ENCODE data around the gene UBE2L3. TPM values are rescaled to one million over a fixed set of nuclear protein-coding genes. Genes with fewer than 3 reads are reported as not detected.

UBE2L3 gene
- total RNA-seq, 1 experiment from 2014 or later: 84.0 TPM

GRCh38 chr22:21624880-21625791 lies 57.6 kb downstream of the UBE2L3 start:
- H3K4me3 ChIP-seq (ENCODE audit: insufficient read depth, low read depth, low read length): no peak overlapping the region
- H3K27me3 ChIP-seq (ENCODE audit: control insufficient read depth, insufficient read depth, low read length): no peaks in the 10 kb centered on the region
- H3K36me3 ChIP-seq (replicated peaks; ENCODE audit: control insufficient read depth, insufficient read depth, low read length): peaks cover 7% of the 10 kb centered on the region
- peak; percentile 20 for DNase-seq

- DNase-seq: peak; percentile 8
- Histone ChIP-seq H3K4me3 (ENCODE audit: insufficient read depth, low read depth, low read length) (no peak overlapping the region), H3K27me3 (ENCODE audit: control insufficient read depth, insufficient read depth, low read length) (no peaks in the 10 kb centered on the region), H3K36me3 (replicated peaks; ENCODE audit: control insufficient read depth, insufficient read depth, low read length) (peaks cover 7% of the 10 kb centered on the region)
These were observed 58.7 kb downstream of the UBE2L3 start for GRCh38 chr22:21626073-21626734.

GRCh38 chr22:21626735-21627469 lies 59.4 kb downstream of the UBE2L3 start:
- peak; percentile 20 for DNase-seq
- H3K4me3 ChIP-seq (ENCODE audit: insufficient read depth, low read depth, low read length): no peak overlapping the region
- peaks cover 7% of the 10 kb centered on the region for H3K36me3 ChIP-seq (replicated peaks; ENCODE audit: control insufficient read depth, insufficient read depth, low read length)
- H3K27me3 ChIP-seq (ENCODE audit: control insufficient read depth, insufficient read depth, low read length): no peaks in the 10 kb centered on the region

GRCh38 chr22:21628386-21629254 lies 61.1 kb downstream of the UBE2L3 start:
- peak overlapping the region; percentile 99 for H3K4me3 ChIP-seq (ENCODE audit: insufficient read depth, low read depth, low read length)
- DNase-seq: no peak
- H3K36me3 ChIP-seq (replicated peaks; ENCODE audit: control insufficient read depth, insufficient read depth, low read length): peaks cover 4% of the 10 kb centered on the region
- peaks cover 2% of the 10 kb centered on the region; the same call in 1 of the 2 replicates for H3K27me3 ChIP-seq (ENCODE audit: control insufficient read depth, insufficient read depth, low read length)

GRCh38 chr22:21629255-21630149 lies 62.0 kb downstream of the UBE2L3 start, which contains the start of gene YDJC:
TSS of gene YDJC (minus strand) at chr22:21630022. CDS start at chr22:21630014, 8 bp downstream.
- DNase-seq: peak; percentile 99
- H3K4me3 ChIP-seq (ENCODE audit: insufficient read depth, low read depth, low read length): peak within 1 kb of the TSS; percentile 99
- H3K27me3 ChIP-seq (ENCODE audit: control insufficient read depth, insufficient read depth, low read length): peaks cover 2% of the 10 kb centered on the region; the same call in 1 of the 2 replicates
- H3K36me3 ChIP-seq (replicated peaks; ENCODE audit: control insufficient read depth, insufficient read depth, low read length): peaks cover 4% of the 10 kb centered on the region

- DNase-seq: peak; percentile 9
- Histone ChIP-seq H3K36me3 (replicated peaks; ENCODE audit: control insufficient read depth, insufficient read depth, low read length) (peaks cover 4% of the 10 kb centered on the region), H3K4me3 (ENCODE audit: insufficient read depth, low read depth, low read length) (no peak overlapping the region), H3K27me3 (ENCODE audit: control insufficient read depth, insufficient read depth, low read length) (peaks cover 2% of the 10 kb centered on the region; the same call in 1 of the 2 replicates)
These were observed 63.5 kb downstream of the UBE2L3 start for GRCh38 chr22:21631025-21631424.

DNA sequence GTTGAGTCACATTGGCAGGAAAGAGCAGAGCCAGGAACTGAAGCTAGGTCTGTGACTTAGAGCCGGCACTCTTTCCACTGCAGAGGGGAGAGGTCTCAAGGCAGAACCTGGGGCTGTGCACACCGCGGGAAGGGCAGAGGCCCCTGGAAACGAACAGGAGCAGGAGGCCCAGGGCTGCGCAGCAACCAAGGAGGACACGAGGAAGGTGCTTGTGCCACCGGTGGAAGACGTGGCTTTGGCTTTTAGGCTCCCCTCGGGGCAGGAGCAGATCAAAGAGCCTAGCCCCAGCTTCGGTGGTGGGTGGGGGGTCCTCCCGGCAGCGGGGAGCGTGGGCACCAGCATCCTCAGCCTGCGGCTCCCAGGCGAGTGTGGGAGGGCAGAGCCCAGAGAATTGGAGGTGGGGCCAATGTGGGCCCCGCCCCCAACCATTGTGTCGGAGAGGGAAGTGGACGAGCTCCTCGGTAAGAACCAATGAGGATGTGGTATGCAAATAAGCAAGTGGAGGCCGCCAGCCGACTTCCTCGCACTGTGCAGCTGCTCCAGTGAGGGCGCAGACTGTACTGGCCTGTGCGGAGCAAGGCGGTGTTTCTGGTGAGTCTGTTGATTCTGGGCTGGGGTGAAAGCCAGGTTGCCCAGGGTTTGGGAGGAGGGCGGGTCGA lies 64.9 kb downstream of the UBE2L3 start, which contains the start of gene CCDC116:
Gene CCDC116, plus strand, starts transcription at position 524 of the 659 bp plus-strand sequence. CDS start 422 bp downstream, outside the sequence.
- Histone ChIP-seq H3K36me3 (replicated peaks; ENCODE audit: control insufficient read depth, insufficient read depth, low read length) (peaks cover 4% of the 10 kb centered on the region), H3K27me3 (ENCODE audit: control insufficient read depth, insufficient read depth, low read length) (peaks cover 2% of the 10 kb centered on the region; the same call in 1 of the 2 replicates), H3K4me3 (ENCODE audit: insufficient read depth, low read depth, low read length) (no peak within 1 kb of the TSS)
- DNase-seq: peak; percentile 90

- Histone ChIP-seq H3K36me3 (replicated peaks; ENCODE audit: control insufficient read depth, insufficient read depth, low read length) (peaks cover 3% of the 10 kb centered on the region), H3K27me3 (ENCODE audit: control insufficient read depth, insufficient read depth, low read length) (peaks cover 2% of the 10 kb centered on the region; the same call in 1 of the 2 replicates), H3K4me3 (ENCODE audit: insufficient read depth, low read depth, low read length) (no peak overlapping the region)
- no peak for DNase-seq
These were observed 65.4 kb downstream of the UBE2L3 start for GRCh38 chr22:21632931-21633330.

DNA sequence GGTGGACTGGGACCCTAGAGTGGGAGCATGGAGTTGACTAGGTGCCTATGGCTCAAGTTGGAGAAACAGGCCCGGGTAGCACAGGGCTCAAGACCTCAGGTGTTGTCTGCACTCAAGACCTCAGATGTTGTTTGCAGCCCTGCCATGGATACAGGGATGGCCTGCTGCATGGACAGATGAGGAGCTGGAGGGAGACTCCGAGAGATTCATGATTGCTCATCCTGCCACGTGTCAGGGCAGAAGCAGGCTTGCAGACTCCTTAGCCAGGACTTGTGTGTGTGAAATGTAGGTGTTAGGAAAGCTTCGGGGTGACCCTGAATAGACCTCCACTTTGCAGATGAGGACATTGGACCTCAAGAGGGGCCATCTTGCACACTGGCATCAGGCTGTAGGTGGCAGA lies 66.0 kb downstream of the UBE2L3 start:
- H3K4me3 ChIP-seq (ENCODE audit: insufficient read depth, low read depth, low read length): no peak overlapping the region
- no peaks in the 10 kb centered on the region for H3K36me3 ChIP-seq (replicated peaks; ENCODE audit: control insufficient read depth, insufficient read depth, low read length)
- H3K27me3 ChIP-seq (ENCODE audit: control insufficient read depth, insufficient read depth, low read length): peaks cover 2% of the 10 kb centered on the region; the same call in 1 of the 2 replicates
- peak; percentile 30 for DNase-seq

- peak; percentile 51 for DNase-seq
- Histone ChIP-seq H3K36me3 (replicated peaks; ENCODE audit: control insufficient read depth, insufficient read depth, low read length) (no peaks in the 10 kb centered on the region), H3K4me3 (ENCODE audit: insufficient read depth, low read depth, low read length) (no peak overlapping the region), H3K27me3 (ENCODE audit: control insufficient read depth, insufficient read depth, low read length) (peaks cover 2% of the 10 kb centered on the region; the same call in 1 of the 2 replicates)
These were observed 66.6 kb downstream of the UBE2L3 start for GRCh38 chr22:21634081-21634480.

DNA sequence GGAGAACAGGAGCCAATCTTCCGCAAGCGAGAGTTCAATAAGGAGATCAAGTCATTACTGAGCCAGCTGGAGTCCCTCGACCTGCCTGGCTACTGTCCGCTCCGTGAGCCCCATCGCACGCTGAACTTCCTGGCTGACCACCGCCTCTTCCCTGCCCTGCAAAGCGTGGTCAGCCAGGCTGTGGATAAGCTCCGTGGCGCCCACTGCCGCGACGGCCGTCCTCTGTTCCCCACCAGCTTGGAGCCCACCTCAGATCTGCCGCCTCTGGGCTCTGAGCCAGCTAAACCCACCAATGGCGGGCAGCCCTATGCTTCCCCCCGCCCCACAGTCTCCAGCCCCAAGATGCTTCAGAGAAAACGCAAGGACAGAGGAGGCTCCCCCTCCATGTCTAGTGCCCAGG lies 67.3 kb downstream of the UBE2L3 start:
- peak; percentile 49 for DNase-seq
- H3K4me3 ChIP-seq (ENCODE audit: insufficient read depth, low read depth, low read length): no peak overlapping the region
- no peaks in the 10 kb centered on the region for H3K36me3 ChIP-seq (replicated peaks; ENCODE audit: control insufficient read depth, insufficient read depth, low read length)
- peaks cover 2% of the 10 kb centered on the region for H3K27me3 ChIP-seq (ENCODE audit: control insufficient read depth, insufficient read depth, low read length)

DNA sequence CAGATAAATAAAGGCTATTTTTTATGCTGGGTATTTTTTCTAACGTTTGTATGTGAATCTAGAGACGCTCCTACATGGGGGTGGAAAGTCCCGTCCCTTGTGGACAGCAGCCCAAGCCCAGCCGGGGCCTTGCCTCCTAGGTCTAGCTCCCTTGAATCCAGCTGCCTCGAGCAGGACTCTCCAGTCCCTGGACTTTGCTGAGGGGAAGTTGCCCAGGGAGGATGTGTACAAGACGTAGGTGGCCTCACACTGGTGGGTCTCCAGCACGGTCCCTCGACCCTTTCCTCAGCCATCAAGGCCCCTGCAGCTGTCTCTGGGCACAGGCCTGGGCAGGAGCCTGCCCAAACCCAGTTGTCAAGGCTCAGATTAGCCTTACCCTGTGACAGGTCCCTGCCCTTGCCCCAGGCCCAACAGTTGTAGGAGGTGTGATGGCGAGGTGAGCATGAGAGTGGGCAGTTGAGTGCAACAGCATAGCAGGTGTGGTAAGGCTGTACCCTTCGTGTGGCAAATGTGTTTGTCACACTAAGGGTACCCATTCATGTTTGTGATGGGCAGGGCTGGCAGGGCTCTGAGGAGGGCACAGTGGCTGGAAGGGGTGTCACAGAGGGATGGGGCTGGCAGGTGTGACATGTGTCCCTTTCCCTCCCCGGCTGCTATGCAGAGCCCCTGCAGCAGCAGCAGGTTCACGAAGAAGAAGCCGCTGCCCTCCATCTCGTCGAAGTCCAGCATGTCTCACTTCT lies 68.4 kb downstream of the UBE2L3 start:
- peaks cover 4% of the 10 kb centered on the region for H3K27me3 ChIP-seq (ENCODE audit: control insufficient read depth, insufficient read depth, low read length)
- DNase-seq: no peak
- no peak overlapping the region for H3K4me3 ChIP-seq (ENCODE audit: insufficient read depth, low read depth, low read length)
- H3K36me3 ChIP-seq (replicated peaks; ENCODE audit: control insufficient read depth, insufficient read depth, low read length): no peaks in the 10 kb centered on the region
